GM19397 (cell line): ENCODE data around the gene IGF2R.

Source experiments
- ATAC-seq: cut with Tn5 transposase; IDR thresholded peaks from one replicate; pipeline ENCODE4 v1.9.1; 2021; ENCODE audit warnings: mild to moderate bottlenecking, moderate library complexity; ENCODE audit not compliant: unreplicated experiment

IGF2R gene

GRCh38 chr6:160042014-160042773 lies 73.3 kb downstream of the IGF2R start:
- no peak for ATAC-seq

- ATAC-seq: no peak
Observed at GRCh38 chr6:160042788-160043301, 74.0 kb downstream of the IGF2R start.

GRCh38 chr6:160043784-160044183 lies 74.9 kb downstream of the IGF2R start:
- ATAC-seq: no peak

- ATAC-seq: no peak
Observed at GRCh38 chr6:160044687-160045086, 75.8 kb downstream of the IGF2R start.

GRCh38 chr6:160048471-160048870 lies 79.6 kb downstream of the IGF2R start:
- no peak for ATAC-seq

- no peak for ATAC-seq
Observed at GRCh38 chr6:160049346-160049745, 80.5 kb downstream of the IGF2R start.

- ATAC-seq: no peak
Observed at GRCh38 chr6:160050022-160050421, 81.1 kb downstream of the IGF2R start.

- ATAC-seq: no peak
Observed at GRCh38 chr6:160051390-160051789, 82.5 kb downstream of the IGF2R start.

GRCh38 chr6:160054271-160054670 lies 85.4 kb downstream of the IGF2R start:
- ATAC-seq: no peak

- no peak for ATAC-seq
Observed at GRCh38 chr6:160054913-160055312, 86.0 kb downstream of the IGF2R start.

GRCh38 chr6:160055378-160055777 lies 86.5 kb downstream of the IGF2R start:
- no peak for ATAC-seq

- ATAC-seq: no peak
Observed at GRCh38 chr6:160055813-160056212, 86.9 kb downstream of the IGF2R start.

GRCh38 chr6:160057080-160057479 lies 88.2 kb downstream of the IGF2R start:
- ATAC-seq: no peak

- ATAC-seq: no peak
Observed at GRCh38 chr6:160058603-160059215, 89.8 kb downstream of the IGF2R start.

GRCh38 chr6:160060221-160060620 lies 91.3 kb downstream of the IGF2R start:
- ATAC-seq: no peak

GRCh38 chr6:160060920-160061447 lies 92.1 kb downstream of the IGF2R start:
- ATAC-seq: no peak

- no peak for ATAC-seq
Observed at GRCh38 chr6:160063771-160064413, 95.0 kb downstream of the IGF2R start.

- no peak for ATAC-seq
Observed at GRCh38 chr6:160065200-160065599, 96.3 kb downstream of the IGF2R start.

- ATAC-seq: no peak
Observed at GRCh38 chr6:160067564-160067963, 98.7 kb downstream of the IGF2R start.

GRCh38 chr6:160068346-160068745 lies 99.5 kb downstream of the IGF2R start:
- ATAC-seq: no peak

GRCh38 chr6:160069050-160069454 lies 100.2 kb downstream of the IGF2R start:
- peak; percentile 93 for ATAC-seq

- ATAC-seq: peak; percentile 13
Observed at GRCh38 chr6:160069459-160069858, 100.6 kb downstream of the IGF2R start.
